ENCODE data around the gene MICAL2.

Gene MICAL2

GRCh38 chr11:12149672-12150225, 39.4 kb downstream of the MICAL2 start (continued):
- TF ChIP-seq ZBTB11 (tag by site-specific recombination; conservative IDR thresholded peaks at IDR 0.05; ENCODE audit: low read depth): no peak
- peak; percentile 47; the same call in 1 of the 2 replicates for TF ChIP-seq ZIC2 (tag by site-specific recombination; IDR thresholded peaks at IDR 0.05)
- no peak for TF ChIP-seq ZNF239 (tag by site-specific recombination; IDR thresholded peaks at IDR 0.05)
- TF ChIP-seq ZNF621 (tag by site-specific recombination; IDR thresholded peaks at IDR 0.05): no peak

DNA sequence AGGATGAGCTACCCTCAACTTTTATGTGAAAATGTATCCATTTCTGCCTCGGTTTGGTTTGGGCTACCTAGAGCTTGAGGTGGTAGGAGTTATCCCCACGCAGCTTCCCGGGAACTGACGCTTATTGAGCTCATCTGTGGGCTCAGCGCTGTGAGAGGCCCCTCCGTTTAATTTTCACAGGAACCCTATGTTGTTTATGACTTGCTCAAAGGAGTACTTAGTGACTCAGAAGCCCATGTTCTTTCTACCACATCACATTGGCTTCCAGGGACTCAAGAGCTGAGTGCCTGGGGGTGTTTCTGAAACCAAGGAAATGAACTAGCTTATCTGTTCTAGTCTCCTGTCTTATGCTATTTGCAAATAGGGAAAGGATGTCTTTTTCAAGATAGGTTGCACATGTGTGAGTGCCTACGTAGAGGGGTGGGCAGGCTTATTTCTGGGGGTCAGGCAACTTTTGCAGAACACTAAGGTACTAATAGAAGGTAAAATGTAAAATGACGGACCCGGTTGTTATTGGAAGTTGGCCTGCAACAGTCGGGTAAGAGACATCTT, 40.5 kb downstream of the MICAL2 start:
- Histone ChIP-seq H3K36me3 (ENCODE audit: control insufficient read depth in 2 of 2, insufficient read depth in 1 of 2, low read length in 2 of 2) (no peaks in the 10 kb centered on the region), H3K9me3 (ENCODE audit: control insufficient read depth, insufficient read depth, low read depth, low read length) (no peaks in the 10 kb centered on the region), H3K4me3 (ENCODE audit: low read depth, low read length) (no peak overlapping the region), H3K27ac (ENCODE audit: extremely low read depth, low read depth, low read length) (no peak overlapping the region), H3K4me1 (ENCODE audit: control insufficient read depth, insufficient read depth, low read length) (no peaks in the 10 kb centered on the region)
- POLR2A ChIA-PET: no interaction called here
- CTCF ChIA-PET: interaction anchor here (0.6 to 1.3 kb wide), 4 partner anchors 13 to 1010 kb away, joined by 3 read pairs; no protein-coding TSS in a partner anchor
- no peak for TF ChIP-seq ZNF610 (tag by site-specific recombination; IDR thresholded peaks at IDR 0.05; ENCODE audit: borderline replicate concordance)
- TF ChIP-seq ZNF449 (tag by site-specific recombination; IDR thresholded peaks at IDR 0.05): no peak
- TF ChIP-seq, protein P1, sequence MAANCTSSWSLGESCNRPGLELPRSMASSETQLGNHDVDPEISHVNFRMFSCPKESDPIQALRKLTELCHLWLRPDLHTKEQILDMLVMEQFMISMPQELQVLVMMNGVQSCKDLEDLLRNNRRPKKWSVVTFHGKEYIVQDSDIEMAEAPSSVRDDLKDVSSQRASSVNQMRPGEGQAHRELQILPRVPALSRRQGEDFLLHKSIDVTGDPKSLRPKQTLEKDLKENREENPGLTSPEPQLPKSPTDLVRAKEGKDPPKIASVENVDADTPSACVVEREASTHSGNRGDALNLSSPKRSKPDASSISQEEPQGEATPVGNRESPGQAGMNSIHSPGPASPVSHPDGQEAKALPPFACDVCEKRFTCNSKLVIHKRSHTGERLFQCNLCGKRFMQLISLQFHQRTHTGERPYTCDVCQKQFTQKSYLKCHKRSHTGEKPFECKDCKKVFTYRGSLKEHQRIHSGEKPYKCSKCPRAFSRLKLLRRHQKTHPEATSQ (tag by site-specific recombination; IDR thresholded peaks at IDR 0.05): no peak
- TF ChIP-seq, protein P2, sequence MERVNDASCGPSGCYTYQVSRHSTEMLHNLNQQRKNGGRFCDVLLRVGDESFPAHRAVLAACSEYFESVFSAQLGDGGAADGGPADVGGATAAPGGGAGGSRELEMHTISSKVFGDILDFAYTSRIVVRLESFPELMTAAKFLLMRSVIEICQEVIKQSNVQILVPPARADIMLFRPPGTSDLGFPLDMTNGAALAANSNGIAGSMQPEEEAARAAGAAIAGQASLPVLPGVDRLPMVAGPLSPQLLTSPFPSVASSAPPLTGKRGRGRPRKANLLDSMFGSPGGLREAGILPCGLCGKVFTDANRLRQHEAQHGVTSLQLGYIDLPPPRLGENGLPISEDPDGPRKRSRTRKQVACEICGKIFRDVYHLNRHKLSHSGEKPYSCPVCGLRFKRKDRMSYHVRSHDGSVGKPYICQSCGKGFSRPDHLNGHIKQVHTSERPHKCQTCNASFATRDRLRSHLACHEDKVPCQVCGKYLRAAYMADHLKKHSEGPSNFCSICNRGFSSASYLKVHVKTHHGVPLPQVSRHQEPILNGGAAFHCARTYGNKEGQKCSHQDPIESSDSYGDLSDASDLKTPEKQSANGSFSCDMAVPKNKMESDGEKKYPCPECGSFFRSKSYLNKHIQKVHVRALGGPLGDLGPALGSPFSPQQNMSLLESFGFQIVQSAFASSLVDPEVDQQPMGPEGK (tag by site-specific recombination; IDR thresholded peaks at IDR 0.05): no peak
- no peak for TF ChIP-seq ZNF510 (tag by site-specific recombination; IDR thresholded peaks at IDR 0.05; ENCODE audit: insufficient replicate concordance)

DNA sequence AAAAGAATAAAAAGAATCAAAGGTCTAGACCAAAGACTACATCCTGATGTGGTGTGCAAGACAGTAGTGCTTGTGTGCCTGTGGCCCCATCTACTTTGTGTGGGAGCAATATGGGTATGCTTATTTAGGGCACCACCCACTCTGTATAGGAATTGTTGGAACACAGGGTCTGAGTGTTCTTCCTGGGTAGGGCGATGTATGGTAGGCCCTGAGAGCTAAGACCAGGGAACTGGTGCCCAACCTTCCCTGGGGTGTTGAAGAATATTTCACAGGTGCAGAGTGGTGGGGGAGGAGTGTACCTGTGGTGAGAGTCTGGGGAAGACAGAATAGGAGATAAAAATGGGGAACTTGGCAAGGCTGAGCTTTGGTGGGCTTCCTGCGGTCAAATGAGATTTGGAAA, 41.9 kb downstream of the MICAL2 start:
- ChIA-PET POLR2A (no interaction called here), CTCF (interaction anchor here (0.6 kb wide), 2 partner anchors 85 to 1077 kb away, joined by 3 to 4 read pairs; no protein-coding TSS in a partner anchor)
- no peaks in the 10 kb centered on the region for H3K9me3 ChIP-seq (ENCODE audit: control insufficient read depth, insufficient read depth, low read depth, low read length)
- no peaks in the 10 kb centered on the region for H3K4me1 ChIP-seq (ENCODE audit: control insufficient read depth, insufficient read depth, low read length)
- no peak overlapping the region for H3K4me3 ChIP-seq (ENCODE audit: low read depth, low read length)
- no peaks in the 10 kb centered on the region for H3K36me3 ChIP-seq (ENCODE audit: control insufficient read depth in 2 of 2, insufficient read depth in 1 of 2, low read length in 2 of 2)
- no peak for TF ChIP-seq ZNF701 (tag by site-specific recombination; IDR thresholded peaks at IDR 0.05)
- TF ChIP-seq ZNF2 (tag by site-specific recombination; IDR thresholded peaks at IDR 0.05): no peak
- TF ChIP-seq ZFHX2 (tag by site-specific recombination; conservative IDR thresholded peaks at IDR 0.05): peak; percentile 22; the same call in 1 of the 2 replicates
- no peak for TF ChIP-seq MEIS1 (CRISPR knock-in tag; IDR thresholded peaks at IDR 0.05; ENCODE audit: borderline replicate concordance)
- no peak overlapping the region for H3K27ac ChIP-seq (ENCODE audit: extremely low read depth, low read depth, low read length)

All from HEK293 (cell line).